DLD1 (cell line): ENCODE data around the gene ATG5.

Source experiments
- in situ Hi-C: cut with HindIII; loops from 2 replicates; pipeline ENCODE4 v1.10.0; 2017; ENCODE audit warnings: low sequenced_read_pairs

ATG5 gene

DNA sequence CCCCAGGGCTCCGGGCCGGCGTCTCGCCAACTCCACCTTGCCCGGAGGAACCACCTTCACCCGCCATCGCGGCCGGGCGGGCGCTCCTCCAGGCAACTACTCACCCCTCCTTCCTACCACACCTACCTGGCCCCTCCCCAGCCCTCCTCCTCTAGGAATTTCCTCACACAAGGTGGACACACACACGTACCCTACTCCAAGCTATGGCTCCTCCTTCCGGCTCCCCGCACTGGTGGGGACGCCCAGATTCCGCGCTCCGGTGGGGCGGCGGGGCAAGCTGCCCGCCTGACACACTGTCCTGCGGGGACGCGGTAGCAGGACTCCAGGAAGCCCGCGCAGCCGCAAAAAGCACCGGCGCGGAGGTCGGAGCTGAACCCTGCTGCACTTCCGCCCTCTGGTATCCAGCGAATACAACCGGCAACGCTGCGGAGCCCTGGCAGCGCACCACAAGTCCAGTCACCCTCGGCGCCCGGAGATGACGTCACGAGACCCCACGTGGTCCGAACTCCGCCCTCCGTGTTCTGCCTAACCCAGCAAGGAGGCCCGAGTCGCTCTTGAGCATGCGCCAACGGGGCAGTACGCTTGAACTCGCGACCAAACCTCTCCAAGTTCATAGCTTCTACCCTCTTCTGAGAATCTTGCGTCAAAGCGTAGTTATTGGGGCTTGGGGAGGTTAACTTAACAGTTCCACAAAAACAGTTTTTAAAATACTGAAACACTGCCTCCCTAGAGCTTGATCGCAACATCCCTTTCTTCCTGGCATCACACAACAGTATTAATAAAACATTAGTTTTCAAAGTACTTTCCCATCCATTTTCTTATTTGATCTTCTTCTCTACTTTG, at the start of gene ATG5:
Gene ATG5, minus strand, starts transcription at position 425 of the 843 bp plus-strand sequence. CDS start 9,552 bp downstream, outside the sequence.
- in situ Hi-C loops = no loop called here

DNA sequence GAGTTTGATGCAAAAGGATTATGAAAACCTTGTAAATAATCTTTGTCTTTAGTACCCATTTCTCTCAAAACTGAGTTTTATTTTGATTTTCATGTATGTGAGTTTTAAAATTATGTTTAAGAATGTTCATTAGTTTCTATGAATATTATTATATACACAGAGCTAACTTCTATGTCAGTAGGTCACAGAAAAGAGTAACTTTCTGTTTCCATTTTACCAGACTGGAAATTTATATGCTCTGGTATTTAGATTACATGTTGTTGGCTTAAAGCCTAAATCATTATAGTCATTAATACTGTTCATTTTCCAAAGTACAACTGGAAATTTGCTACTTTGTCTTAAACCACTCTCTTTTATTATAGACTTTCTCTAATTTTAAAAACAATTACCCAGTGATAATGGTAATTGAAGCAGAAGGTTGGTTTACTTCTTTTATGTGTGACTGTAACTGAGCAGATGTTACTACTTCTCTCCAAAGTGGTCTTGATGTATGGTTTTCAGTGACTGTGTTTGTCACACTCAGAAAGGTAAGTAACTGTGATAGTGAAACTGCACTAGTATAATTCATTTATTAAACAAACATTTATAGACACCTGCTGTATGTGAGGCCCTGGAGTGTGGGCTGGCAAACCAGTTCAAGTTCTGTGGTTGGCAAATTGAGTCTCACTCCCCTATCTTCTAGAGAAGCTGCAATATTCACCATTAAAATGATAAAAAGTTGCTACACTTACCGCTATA, 48.1 kb upstream of the ATG5 start:
- in situ Hi-C loops = no loop called here

DNA sequence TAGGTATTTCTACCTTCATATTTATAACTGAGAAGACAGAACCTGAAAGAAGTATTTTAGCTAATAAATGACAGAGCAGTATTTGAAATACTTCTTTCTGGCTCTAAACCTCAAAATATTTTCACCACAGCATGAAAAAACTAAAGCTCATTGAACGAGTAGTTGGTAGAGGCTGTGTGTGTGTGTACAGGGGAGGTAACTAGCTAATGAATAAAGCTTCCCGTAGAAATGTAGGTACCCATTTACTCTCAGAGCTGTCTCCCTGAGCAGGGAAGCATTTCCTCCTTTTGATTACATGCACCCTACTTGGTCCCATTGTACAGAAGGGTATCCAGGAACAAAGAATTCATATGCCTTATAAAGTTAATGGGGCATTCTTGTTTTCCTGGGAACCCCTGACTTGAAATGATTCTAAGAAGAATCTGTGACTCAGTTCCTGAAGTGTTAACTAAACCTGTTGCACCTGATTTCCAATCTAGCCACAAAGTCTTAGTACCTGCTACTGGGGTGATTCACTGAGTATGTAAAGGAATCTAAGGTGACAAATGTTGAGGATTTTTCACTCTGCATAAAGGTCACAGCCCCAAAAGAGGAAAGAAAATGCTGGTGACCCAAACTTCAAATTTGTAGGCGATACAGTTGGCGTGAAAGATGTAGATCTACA, 47.4 kb upstream of the ATG5 start:
- in situ Hi-C loops = no loop called here

DNA sequence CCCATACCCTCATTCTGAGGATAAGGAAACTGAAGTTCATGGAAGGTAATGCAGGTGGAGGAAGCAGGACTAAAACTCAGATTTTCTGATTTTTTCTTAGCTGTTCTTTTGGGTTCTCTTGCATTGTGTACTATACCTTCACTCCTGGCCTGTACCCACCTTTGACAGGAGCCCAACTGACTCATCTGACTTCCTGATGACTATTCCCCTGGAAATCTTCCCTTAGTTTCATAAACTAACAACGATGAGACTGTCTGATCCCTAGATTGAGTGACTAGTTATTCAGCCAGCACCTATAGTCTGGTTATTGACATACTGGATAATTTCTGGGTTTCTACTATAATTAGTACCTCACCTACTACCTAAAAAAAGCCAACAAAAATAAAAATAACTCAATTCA, 45.1 kb upstream of the ATG5 start:
- in situ Hi-C loops = no loop called here

DNA sequence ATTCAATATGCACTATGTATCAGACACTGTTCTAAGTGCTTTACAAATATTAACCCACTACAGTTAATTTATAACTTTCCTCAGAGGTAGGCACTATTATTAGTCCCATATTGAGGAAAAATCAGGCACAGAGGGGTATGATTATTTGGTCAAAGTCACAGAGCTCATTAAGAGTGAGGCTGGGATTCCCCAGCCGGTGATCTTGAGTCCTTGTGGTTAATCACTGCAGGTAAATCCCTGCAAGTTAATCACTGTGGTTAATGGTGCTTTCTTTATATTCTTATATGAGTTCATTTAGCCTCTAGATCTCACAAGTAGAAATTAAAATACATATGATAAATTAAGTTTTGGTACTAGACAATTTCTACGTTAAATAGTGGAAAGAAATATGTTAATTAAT, 44.2 kb upstream of the ATG5 start:
- in situ Hi-C loops = no loop called here

DNA sequence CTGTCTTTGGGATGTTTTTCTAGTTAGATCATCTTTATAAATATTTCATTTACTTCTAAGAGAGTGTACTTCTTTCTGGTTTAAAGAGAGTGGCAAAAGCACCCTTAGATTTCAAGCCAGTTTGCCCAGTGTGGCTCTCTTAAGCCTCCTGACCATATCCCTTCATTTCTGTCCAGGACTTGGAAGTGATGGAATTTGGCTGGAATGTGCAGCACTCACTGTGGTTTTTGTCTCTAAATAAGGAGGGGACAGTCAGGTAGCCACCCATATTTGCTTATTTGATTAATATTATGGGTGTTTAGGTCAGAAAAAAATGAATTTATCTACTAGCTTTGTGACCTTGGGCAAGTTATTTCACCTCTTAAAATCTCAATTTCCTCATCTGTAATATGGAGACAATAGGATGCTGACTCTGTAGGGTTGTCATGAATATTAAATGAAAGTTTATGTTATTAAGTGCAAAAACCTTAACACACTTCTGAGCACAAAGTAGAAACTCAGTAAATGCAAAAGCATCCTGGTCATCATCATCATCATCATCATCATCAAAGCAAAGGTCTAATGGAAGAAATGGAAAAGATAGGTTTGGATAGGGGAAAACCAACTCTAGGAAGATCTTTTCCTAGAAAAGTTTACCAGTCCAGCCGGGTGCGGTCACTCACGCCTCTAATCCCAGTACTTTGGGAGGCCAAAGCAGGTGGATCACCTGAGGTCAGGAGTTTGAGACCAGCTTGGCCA, 38.0 kb upstream of the ATG5 start:
- in situ Hi-C loops = no loop called here

DNA sequence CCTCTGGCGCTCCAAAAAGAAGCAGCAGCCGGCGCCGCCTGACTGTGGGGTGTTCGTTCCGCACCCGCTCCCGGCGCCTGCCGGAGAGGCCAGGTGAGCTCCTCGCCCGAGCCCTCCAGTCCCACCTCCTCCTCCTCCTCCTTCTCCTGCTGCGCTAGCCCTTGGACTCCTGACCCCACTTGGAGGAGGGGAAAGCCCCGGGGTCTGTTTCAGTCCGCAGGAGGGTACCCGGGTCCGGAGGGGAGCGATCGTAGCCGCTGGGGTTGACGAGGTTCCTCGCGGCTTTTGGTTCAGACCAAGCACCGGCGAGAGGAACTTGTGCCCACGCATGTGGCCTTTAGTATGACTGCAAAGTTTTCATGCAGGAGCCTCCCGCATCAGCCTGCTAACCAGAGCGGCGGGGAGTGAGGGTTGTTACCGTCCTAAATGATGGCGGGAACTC, 35.5 kb upstream of the ATG5 start:
- in situ Hi-C loops = no loop called here

DNA sequence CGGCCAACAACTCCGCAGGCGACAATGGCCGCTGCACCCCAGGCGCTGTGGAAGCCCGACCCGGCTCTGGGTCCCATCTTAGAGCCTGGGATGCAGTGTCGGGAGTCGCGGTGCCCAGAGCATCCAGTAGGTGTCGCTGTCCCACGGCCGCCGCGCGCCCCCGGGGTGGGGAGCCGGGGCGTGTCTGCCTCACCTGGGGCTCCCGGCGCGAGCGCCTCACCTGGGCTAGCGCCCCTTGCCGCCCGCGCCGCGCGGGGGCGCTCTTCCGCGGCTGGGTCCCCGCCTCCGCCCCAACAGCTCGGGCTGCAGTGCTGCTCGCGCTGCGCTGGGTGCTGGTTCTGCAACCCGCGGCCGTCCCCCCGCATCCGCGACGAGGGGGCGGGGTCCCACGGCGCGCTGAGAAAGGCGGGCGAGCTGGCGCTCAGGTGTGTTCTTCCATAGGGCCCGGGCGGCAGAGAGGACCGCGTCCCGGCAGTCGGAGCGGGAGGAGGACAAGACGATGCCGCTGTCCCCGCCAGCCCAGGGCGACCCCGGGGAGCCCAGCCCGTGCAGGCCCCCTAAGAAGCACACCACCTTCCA, 34.9 kb upstream of the ATG5 start, which contains the start of gene CRYBG1:
Gene CRYBG1, plus strand, starts transcription at position 308 of the 579 bp plus-strand sequence. Its CDS starts 192 bp downstream, at position 500.
- in situ Hi-C loops = no loop called here

DNA sequence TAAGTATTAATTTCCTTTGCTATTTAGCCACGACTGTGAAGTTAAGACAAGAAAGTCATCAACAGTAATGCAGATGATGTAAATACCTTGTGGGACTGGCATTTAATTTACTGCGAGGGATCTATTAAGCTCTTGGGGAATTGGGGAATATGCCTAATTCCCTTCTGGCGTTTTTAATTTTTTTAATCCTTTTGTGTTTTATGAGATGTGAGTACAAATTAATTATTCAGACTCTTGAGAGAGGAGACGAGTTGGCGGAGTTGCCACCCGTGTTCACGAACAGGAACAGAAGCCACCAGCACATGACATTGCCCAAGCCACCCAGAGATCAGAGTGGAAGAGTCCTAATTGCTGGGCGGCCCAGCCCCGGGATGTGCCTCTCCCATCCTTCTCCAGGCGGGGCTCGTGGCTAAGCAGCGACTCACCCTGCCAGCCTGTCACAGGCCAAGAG, 34.4 kb upstream of the ATG5 start:
- in situ Hi-C loops = no loop called here

DNA sequence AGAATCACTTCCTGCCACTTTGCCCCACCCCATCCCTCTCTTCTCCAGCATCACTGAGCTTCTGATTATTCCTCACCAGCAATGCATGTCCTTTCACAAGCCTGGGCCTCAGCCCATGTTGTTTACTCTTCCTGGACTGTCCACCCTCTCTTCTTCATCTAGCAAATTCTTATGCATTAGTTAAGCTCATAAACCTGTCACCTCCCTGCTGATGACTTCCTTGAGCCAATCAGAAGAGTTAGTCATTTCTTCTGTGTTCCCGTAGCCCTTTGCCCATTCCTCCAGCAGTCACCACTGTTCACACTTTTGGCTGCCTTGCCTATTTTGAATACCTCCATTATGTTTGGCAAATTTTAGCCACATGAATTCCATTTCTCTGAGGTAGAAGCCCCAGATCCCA, 30.8 kb upstream of the ATG5 start:
- in situ Hi-C loops = no loop called here

DNA sequence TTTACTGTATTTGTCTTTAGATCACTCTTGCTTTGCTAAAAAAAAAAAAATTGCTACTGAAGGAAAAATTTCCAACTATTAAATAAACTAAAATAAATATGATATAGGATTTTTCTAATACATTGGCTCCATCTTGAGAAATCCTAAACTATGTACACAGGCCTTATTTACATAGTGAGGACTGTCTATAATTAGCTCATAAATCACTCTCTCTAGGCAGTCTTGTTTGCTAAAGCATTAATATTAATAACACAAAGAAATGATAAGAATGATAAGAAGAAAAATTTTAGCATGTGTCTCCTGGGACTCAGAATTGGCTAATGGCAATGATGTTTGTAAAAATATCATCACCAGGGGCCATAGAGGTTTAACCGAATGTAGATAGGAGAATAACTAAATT, 21.7 kb upstream of the ATG5 start:
- in situ Hi-C loops = no loop called here

DNA sequence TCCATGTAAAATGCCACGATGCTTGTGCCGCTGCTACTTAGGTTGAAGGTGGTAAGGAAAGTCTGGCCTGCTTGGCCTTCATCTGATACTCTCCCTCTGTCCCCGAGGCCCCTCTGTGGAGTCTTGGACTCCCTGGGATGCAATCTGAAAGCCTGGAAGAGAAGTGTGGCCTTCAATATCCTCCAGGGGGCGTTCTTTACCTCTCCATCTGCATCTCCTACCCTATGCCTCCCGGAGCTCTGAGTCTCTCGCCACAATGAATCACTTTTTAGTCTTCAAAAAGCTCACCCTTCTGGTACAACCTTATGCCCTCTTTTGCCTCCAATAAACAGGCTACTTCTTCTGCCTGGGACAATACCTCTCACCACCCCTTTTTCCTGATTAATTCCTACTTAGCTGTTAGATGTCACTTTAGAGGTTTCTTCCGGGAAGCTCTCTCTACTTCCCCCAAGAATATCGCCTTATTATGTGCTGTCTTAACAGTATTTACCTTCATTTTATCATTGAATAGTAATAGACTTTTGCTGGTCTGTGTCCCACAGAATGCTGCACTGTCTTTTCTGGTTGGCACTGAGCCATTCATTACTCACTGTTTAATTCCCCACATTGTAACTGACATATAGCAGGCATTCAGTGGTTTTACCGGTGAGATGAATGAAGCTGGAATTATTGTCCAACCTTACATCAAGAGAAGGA, 13.9 kb upstream of the ATG5 start:
- in situ Hi-C loops = no loop called here

DNA sequence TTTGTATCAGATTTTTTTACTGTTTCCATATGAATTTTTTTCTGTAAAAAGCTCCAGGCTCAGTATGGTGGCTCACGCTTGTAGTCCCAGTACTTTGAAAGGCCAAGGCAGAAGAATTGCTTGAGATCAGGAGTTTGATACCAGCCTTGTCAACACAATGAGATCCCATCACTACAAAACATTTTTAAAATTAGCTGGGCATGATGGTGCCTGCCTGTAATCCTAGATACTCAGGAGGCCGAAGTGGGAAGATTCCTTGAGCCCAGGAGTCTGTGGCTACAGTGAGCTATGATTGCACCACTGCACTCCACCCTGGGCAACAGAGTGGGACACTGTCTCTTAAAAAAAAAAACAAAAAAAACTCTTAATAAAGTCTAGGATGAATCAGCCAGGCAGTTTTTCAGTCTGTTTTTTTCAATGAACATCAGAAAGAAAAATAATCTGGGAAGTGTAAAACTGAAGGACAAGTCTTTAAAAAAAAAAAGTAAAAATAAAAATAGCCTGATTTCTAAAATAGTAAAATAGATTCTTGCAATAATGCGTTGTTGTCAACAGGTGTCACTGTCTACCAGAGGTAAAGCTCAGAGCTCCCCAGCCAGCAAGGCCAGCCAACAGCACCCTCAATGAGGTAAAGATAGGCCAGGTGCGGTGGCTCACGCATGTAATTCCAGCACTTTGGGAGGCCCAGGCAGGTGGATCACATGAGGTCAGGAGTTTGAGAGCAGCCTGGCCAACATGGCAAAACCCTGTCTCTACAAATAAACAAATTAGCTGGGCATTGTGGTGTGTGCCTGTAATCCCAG, 9.3 kb upstream of the ATG5 start:
- in situ Hi-C loops = no loop called here

DNA sequence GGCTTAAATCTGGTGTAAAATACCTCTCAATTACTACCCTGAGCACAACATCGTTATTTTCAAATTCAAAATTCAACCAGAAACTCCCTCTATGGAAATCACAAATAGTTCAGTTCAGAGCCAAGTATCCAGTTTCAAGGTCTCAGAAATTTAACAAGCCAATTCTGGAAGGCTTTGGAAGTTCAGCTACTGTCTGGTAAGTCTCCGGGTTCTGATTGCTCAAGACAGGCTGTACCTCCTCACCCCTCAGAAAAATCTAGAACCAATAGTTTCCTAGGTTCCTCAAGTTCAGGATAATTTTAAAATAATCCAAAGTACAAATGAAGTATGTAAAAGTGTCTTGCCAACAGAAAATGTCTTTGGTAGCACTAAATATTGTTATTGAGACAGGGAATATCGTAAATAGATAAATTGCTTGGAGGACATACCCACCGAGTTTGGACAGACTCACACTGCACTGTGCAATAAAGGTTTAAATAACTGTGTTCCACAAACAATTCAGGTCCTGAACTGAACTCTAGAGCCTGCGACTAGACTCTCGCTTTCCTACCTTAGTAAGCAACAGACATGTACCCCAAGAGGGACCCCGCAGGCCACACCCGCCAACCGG, 729 bp downstream of the ATG5 start:
- in situ Hi-C loops = no loop called here

DNA sequence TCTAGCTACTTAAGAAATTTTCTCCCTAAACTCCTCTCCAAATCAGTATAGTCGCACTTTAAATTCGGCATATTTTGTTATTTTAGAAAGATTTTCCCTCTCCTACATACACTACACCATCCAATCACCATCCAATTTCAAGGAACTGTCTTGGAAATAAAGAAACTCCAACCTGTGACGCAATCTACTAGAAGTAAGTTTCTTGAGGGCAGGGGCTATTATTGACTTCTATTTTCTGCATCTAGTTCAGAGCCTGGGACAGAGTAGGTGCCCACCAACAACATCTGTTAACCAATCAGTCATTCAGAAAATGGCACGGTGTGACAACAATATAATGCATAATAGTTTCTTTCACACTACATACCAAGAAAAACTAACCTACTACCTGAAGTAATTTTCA, 3.6 kb downstream of the ATG5 start:
- in situ Hi-C loops = no loop called here

DNA sequence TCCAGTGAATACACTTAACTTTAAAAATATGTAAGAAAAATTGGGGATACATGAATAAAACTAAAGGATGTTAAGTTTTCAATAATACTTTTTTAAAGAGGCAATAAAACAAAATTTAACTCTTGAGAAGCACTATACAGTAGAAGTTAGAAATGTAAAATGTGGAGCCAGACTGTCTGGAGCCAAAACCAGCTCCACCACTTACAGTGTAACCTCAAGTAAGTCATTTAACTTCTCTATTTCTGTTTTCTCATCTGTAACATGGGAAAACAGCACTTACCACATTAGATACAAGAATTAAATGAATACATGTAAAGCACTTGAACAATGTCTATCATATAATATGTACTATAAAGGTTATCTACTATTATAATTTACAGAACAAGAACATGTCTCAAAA, 6.7 kb downstream of the ATG5 start:
- in situ Hi-C loops = no loop called here

DNA sequence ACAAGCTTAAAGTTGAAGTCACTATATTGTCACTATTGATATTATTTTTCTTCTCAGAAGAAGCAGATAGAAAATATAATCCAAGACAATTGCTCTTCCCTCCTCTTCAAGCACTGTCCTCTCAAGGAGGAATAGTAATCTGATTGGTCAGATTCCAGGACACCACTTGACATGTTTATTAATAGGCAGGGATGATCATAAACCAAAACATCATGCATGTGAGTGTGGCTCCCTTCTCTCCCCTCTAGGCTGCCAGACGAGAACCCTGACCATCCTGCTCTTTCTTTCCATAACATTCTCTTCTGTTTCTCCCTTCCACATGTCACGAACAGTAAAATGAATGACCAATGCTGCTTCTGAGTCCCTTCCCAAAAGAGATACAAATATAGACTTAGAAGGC, 7.5 kb downstream of the ATG5 start:
- in situ Hi-C loops = no loop called here

DNA sequence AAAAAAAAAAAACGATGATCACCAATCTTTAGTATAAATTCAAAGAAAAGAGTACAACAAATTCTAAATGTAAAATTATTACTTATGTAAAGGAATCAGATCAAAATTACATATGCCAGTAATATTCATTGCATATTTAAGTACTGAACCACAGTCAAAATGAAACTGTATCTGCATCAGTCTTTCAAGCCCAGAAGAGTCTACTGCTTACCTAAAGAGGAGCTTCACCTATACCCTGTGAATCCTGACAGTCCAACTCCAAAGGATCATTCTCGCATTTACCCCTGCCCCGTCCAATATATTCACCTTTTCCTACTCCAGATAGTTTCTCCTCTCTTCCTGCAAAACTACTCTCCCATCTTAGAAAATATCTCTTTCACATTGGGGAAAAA, 9.2 kb downstream of the ATG5 start:
- in situ Hi-C loops = no loop called here
